Measurements from ENCODE around the gene OCA2.

Gene OCA2

GRCh38 chr15:27873039-27873438, 226.1 kb downstream of the OCA2 start:
- no peak for DNase-seq (ENCODE audit: low read depth, low spot score)

GRCh38 chr15:27872355-27872754, 226.8 kb downstream of the OCA2 start:
- no peak for DNase-seq (ENCODE audit: low read depth, low spot score)

GRCh38 chr15:27871902-27872260, 227.2 kb downstream of the OCA2 start:
- DNase-seq (ENCODE audit: low read depth, low spot score) = no peak

DNA sequence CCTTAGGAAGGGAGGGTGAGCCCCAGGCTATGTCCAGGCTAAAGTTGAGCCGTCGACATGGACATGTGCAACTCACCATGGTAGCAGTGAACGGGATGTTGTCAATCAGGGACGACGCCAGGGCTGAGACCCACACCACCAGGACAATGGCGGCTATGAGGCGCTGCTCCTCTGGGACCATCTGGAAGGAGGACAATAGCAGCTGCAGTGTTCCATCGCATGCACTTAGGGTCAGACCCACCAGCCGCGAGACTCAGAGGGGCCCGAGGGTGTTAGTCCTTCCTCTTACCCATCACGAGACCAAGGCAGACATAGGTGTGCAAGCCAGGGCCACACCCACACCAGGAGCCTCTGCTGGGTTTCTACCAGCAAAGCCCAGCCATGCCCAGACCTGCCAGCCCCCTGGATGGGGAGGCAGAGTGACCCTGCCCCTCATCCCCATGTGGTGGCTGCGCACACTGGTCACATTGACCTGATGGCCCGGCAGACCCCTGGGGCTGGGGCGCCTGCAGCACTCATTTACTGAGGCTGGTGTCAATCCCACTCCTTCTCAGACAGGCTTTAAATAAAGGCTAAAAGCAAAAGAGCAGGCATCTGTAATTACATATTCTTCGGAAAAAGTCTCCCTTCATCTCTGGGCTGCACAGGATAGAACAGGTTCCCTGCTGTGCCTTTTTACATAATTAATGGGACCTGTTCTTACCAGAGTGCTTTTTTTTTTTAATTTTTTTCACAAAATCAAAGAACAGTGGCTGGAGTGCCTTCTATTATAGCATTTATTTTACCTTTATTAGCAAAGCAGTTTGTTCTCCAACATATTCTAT, 227.8 kb downstream of the OCA2 start:
- DNase-seq (ENCODE audit: low read depth, low spot score) = no peak

GRCh38 chr15:27870320-27870719, 228.8 kb downstream of the OCA2 start:
- DNase-seq (ENCODE audit: low read depth, low spot score) = no peak

- no peak for DNase-seq (ENCODE audit: low read depth, low spot score)
Measured at GRCh38 chr15:27869697-27870281, 229.3 kb downstream of the OCA2 start.

DNA sequence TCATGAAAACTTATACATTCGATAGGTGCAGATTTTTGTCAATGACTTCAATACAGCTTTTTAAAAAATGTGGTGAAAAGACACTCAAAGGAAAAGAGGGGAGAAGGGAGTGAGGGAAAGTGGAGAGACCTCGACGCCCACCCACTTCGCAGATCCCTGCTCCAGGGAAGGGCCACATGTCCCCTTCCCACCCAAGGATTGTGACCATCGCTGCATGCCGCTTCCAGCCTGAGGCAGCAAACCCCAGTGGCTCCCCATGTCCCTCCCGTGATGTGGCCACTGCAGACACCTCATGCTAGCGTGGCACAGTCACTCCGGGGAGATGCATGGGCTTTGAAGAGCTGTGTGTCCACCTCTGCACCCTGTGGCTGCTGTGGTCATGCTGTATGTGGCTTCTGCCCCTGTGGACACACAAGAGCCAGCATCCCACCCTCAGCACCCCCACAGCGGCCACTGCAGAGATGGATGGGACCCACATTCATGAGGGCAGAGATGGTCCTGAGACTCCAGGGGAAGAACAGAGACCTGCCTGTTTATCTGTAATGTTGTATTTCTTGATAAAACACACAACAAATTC, 230.2 kb downstream of the OCA2 start:
- no peak for DNase-seq (ENCODE audit: low read depth, low spot score)

DNA sequence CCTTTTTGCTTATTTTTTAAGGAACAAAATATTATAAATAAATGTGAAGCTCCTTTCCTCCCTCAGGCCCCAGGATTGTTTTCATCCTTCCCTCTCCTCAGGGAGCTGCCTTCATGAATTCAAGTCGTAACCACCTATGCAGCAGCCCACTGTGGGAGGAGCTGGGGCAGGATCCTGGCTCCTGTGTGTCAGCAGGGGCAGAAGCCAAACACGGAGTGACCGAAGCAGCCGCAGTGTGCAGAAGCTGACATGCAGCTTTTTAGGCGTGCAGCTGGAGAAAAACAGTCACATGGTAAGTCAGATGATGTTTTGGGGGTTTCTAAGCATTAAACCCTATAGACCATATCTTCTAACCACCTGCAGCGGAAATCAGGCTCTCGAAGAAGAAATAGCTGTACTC, 231.3 kb downstream of the OCA2 start:
- no peak for DNase-seq (ENCODE audit: low read depth, low spot score)

GRCh38 chr15:27866505-27867165, 232.5 kb downstream of the OCA2 start:
- DNase-seq (ENCODE audit: low read depth, low spot score) = no peak

GRCh38 chr15:27865926-27866325, 233.2 kb downstream of the OCA2 start:
- DNase-seq (ENCODE audit: low read depth, low spot score) = no peak

GRCh38 chr15:27865323-27865922, 233.7 kb downstream of the OCA2 start:
- no peak for DNase-seq (ENCODE audit: low read depth, low spot score)

- no peak for DNase-seq (ENCODE audit: low read depth, low spot score)
Measured at GRCh38 chr15:27864719-27865118, 234.4 kb downstream of the OCA2 start.

- DNase-seq (ENCODE audit: low read depth, low spot score) = no peak
Measured at GRCh38 chr15:27864086-27864485, 235.0 kb downstream of the OCA2 start.

DNA sequence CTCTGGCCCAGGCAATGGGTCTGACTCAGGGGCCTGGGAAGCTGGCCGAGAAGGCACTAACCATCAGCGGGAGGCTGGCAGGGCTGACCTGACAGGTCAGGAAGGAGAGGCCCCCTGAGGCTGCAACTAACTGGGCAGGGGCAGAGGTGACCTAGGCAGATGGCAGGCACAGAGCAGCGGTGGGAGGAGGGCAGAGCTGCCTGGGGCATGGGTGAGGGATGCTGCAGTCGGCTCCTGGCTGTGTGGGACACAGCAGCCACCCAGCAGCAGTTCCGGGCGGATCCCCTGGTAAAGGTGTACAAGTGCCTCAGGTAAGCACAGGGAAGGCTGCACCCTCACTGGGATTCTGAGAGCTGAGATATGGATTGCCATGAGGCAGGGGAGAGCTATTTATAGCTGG, 236.1 kb downstream of the OCA2 start:
- no peak for DNase-seq (ENCODE audit: low read depth, low spot score)

DNA sequence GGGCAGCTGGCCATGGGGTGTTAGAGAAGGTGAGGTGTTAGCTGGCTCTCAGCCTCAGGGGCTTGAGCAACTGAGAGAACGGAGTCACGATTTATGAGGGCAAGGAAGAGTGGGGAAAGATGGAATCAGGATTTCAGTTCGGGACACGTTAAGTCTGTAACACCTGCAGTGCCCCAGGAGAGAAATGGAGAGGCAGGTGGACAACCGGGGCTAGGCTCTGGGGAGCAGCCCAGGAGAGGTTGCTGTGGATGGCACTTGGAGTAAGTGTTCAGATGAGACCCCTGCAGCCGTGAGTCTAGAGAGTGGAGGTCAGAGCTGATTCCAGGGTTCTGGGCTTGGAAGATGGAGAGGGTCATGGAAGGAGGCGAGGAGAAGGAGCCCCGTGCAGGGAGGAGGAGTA, 237.9 kb downstream of the OCA2 start:
- DNase-seq (ENCODE audit: low read depth, low spot score) = no peak

GRCh38 chr15:27855137-27855536, 244.0 kb downstream of the OCA2 start:
- no peak for DNase-seq (ENCODE audit: low read depth, low spot score)

- DNase-seq (ENCODE audit: low read depth, low spot score) = no peak
Measured at GRCh38 chr15:27854601-27855000, 244.5 kb downstream of the OCA2 start.

GRCh38 chr15:27853624-27854455, 245.3 kb downstream of the OCA2 start:
- DNase-seq (ENCODE audit: low read depth, low spot score) = no peak

GRCh38 chr15:27851858-27852210, 247.3 kb downstream of the OCA2 start:
- no peak for DNase-seq (ENCODE audit: low read depth, low spot score)

GRCh38 chr15:27850981-27851857, 247.9 kb downstream of the OCA2 start:
- DNase-seq (ENCODE audit: low read depth, low spot score) = no peak
